ENCODE data around the gene ARHGAP44.

Gene ARHGAP44

GRCh38 chr17:12789481-12790248 is at the start of gene ARHGAP44:
Gene ARHGAP44, plus strand, starts transcription at chr17:12789498. Its CDS starts 341 bp downstream, at chr17:12789839.
- DNase-seq = no peak

GRCh38 chr17:12739500-12739899 is 49.8 kb upstream of the ARHGAP44 start:
- DNase-seq = no peak

- no peak for DNase-seq
Observed at GRCh38 chr17:12743046-12743445, 46.3 kb upstream of the ARHGAP44 start.

GRCh38 chr17:12744298-12744697 is 45.0 kb upstream of the ARHGAP44 start:
- DNase-seq = no peak

GRCh38 chr17:12744786-12745185 is 44.5 kb upstream of the ARHGAP44 start:
- DNase-seq = no peak

GRCh38 chr17:12745486-12745885 is 43.8 kb upstream of the ARHGAP44 start:
- DNase-seq = no peak

GRCh38 chr17:12756786-12757185 is 32.5 kb upstream of the ARHGAP44 start:
- no peak for DNase-seq

- DNase-seq = no peak
Observed at GRCh38 chr17:12759090-12759489, 30.2 kb upstream of the ARHGAP44 start.

GRCh38 chr17:12765548-12765947 is 23.8 kb upstream of the ARHGAP44 start:
- DNase-seq = no peak

- DNase-seq = no peak
Observed at GRCh38 chr17:12768255-12768654, 21.0 kb upstream of the ARHGAP44 start.

- DNase-seq = no peak
Observed at GRCh38 chr17:12769981-12770380, 19.3 kb upstream of the ARHGAP44 start.

- DNase-seq = no peak
Observed at GRCh38 chr17:12773153-12773552, 16.1 kb upstream of the ARHGAP44 start.

- DNase-seq = no peak
Observed at GRCh38 chr17:12789075-12789480, 220 bp upstream of the ARHGAP44 start.

GRCh38 chr17:12790249-12791106 is 1.2 kb downstream of the ARHGAP44 start:
- DNase-seq = no peak

- no peak for DNase-seq
Observed at GRCh38 chr17:12794919-12795532, 5.7 kb downstream of the ARHGAP44 start.

GRCh38 chr17:12800855-12801365 is 11.6 kb downstream of the ARHGAP44 start:
- DNase-seq = no peak

- no peak for DNase-seq
Observed at GRCh38 chr17:12806630-12807029, 17.3 kb downstream of the ARHGAP44 start.

GRCh38 chr17:12808723-12809122 is 19.4 kb downstream of the ARHGAP44 start:
- no peak for DNase-seq

- no peak for DNase-seq
Observed at GRCh38 chr17:12812877-12813276, 23.6 kb downstream of the ARHGAP44 start.

- DNase-seq = no peak
Observed at GRCh38 chr17:12813664-12814063, 24.4 kb downstream of the ARHGAP44 start.

- DNase-seq = no peak
Observed at GRCh38 chr17:12814718-12815117, 25.4 kb downstream of the ARHGAP44 start.

- no peak for DNase-seq
Observed at GRCh38 chr17:12815642-12816141, 26.4 kb downstream of the ARHGAP44 start.

GRCh38 chr17:12821376-12821940 is 32.2 kb downstream of the ARHGAP44 start:
- no peak for DNase-seq

Measured in activated T-cell treated with anti-CD3 and anti-CD28 coated beads, Interleukin-2, amount 50 U/mL, for 1 hour (primary cell).